Spleen (tissue), 7 donors: ENCODE data around the gene CUX1.

Experiments
- CTCF ChIP-seq, 11 experiments: fragments of 200-600 bp in 7 of 11; fragments of 450-650 bp in 4 of 11; sonication (generic) in 4 of 11; IDR thresholded peaks in 8 of 11; conservative IDR thresholded peaks in 3 of 11; 1 replicate in 7 of 11; 2 replicates in 4 of 11; pipeline versions ENCODE4 v1.4.0 to v1.8.0; 2016 to 2021; ENCODE audit warnings: antibody characterized with exemption in 11 of 11, inconsistent platforms in 4 of 11, mild to moderate bottlenecking in 1 of 11
- POLR2A ChIP-seq, 3 donors: fragments of 450-650 bp; IDR thresholded peaks; one replicate each; pipeline ENCODE4 v1.5.1; 2017; ENCODE audit warnings: antibody characterized with exemption in 3 of 3, mild to moderate bottlenecking in 1 of 3
- POLR2AphosphoS5 ChIP-seq, 3 donors: sonication (generic); formaldehyde crosslinking; IDR thresholded peaks; one replicate each; pipeline ENCODE4 v1.5.1; 2017; ENCODE audit warnings: antibody characterized with exemption in 3 of 3
- donor health status: DM: no; HTN: no; CAD: no; lungs with moderate emphysema.
- donor health status: DM: no; HTN: no; CAD: no.
- donor health status: DM: no; HTN: no; CAD: no.

GRCh38 chr7:101880282-101881054, 63.0 kb downstream of the CUX1 start:
- TF ChIP-seq CTCF (IDR thresholded peaks at IDR 0.05 in 8 of 11, conservative IDR thresholded peaks at IDR 0.05 in 3 of 11) (no peak), POLR2A (IDR thresholded peaks at IDR 0.05) (no peak), POLR2AphosphoS5 (IDR thresholded peaks at IDR 0.05) (no peak)
